Fibroblast of mammary gland (primary cell): ENCODE data around the gene IGSF3.

Experiments used
- DNase-seq: peaks from one replicate; pipeline ENCODE4 v3.0.0-alpha.2; 2010; ENCODE audit warnings: low read depth
- H3K4me3 ChIP-seq: 2 replicates; pipeline ENCODE4 v1.5.1; 2011; ENCODE audit warnings: low read depth, mild to moderate bottlenecking, low read length, moderate library complexity; ENCODE audit not compliant: control insufficient read depth
- TF ChIP-seq, protein P1 (sequence below): conservative IDR thresholded peaks from 2 replicates; pipeline ENCODE4 v1.5.1; 2011; ENCODE audit warnings: low read depth, low read length, inconsistent platforms; ENCODE audit not compliant: control insufficient read depth, insufficient read depth

IGSF3 gene

DNA sequence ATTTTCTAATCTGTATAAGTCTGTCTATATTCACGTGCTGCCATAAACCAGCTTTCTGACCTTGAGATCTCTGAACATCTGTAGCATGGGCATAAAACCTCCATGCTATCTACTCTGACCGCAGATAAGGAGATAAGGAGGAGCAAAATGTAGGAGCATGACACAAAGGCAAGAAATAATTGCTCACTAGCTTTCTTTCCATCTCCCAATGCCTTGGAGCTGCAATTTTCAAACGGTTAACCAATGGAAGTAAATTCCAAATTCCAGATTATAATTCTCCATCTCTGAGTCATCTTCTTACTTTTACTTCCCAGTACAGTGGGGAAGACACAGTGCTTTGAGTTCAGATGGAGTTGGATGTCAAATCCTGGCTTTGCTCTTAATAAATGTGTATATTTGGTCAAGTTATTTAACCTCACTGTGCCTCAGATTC lies 138.3 kb downstream of the IGSF3 start:
- H3K4me3 ChIP-seq, result no peak overlapping the region
- TF ChIP-seq, protein P1, sequence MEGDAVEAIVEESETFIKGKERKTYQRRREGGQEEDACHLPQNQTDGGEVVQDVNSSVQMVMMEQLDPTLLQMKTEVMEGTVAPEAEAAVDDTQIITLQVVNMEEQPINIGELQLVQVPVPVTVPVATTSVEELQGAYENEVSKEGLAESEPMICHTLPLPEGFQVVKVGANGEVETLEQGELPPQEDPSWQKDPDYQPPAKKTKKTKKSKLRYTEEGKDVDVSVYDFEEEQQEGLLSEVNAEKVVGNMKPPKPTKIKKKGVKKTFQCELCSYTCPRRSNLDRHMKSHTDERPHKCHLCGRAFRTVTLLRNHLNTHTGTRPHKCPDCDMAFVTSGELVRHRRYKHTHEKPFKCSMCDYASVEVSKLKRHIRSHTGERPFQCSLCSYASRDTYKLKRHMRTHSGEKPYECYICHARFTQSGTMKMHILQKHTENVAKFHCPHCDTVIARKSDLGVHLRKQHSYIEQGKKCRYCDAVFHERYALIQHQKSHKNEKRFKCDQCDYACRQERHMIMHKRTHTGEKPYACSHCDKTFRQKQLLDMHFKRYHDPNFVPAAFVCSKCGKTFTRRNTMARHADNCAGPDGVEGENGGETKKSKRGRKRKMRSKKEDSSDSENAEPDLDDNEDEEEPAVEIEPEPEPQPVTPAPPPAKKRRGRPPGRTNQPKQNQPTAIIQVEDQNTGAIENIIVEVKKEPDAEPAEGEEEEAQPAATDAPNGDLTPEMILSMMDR, result no peak
- DNase-seq, result peak; percentile 14

DNA sequence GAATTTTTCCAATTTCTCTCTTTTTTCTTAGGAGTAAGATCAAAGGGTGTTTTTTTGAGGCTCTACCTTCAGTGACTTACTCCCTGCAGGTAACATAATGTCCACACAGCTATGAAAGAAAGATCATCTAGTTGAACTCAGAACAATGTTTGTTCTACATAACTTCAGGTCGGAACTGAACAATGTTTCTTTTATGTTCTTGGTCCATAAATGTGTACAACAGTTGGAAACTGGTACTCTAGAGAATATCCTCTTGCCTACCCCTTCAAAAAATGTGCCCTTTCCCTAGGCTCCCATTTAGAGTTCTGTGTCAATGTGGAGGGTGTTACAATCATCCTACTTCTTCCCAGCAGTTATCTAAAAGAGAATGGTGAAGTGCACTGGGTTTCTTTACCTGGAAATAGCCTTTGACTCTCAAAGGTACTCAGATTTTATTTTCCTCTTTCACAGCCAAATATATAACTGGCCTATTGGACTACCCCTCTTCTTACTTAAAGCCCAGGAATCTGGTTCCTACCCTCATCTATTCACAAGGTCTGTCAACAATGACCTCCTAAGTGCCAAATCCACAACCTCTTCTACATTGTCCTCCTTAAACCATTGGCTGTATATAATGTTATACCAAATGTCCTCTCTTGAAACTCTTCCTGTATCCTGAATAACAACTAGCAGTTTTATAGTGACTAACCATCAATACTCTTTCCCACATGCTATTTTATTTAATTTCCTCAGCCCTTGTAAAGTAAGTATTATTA lies 139.0 kb downstream of the IGSF3 start:
- H3K4me3 ChIP-seq, result no peak overlapping the region
- no peak for DNase-seq
- TF ChIP-seq, protein P1, result no peak

DNA sequence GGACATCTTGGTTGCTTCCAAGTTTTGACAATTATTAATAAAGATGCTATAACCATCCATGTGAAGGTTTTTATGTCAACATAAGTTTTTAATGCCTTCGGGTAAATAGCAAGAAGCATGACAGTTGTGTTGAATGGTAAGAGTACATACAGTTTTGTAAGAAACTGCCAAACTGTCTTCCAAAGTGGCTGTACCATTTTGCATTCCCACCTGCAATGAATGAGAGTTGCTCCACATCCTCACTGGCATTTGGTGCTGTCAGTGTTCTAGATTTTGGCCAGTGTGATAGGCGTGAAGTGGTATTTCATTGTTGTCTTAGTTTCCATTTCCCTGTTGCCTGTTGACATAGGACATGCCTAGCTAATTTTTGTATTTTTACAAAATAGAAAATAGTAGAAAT lies 142.1 kb downstream of the IGSF3 start:
- TF ChIP-seq, protein P1, result no peak
- DNase-seq, result no peak
- H3K4me3 ChIP-seq, result no peak overlapping the region
